ENCODE measurements around the gene MID1IP1.

The MID1IP1 gene

DNA sequence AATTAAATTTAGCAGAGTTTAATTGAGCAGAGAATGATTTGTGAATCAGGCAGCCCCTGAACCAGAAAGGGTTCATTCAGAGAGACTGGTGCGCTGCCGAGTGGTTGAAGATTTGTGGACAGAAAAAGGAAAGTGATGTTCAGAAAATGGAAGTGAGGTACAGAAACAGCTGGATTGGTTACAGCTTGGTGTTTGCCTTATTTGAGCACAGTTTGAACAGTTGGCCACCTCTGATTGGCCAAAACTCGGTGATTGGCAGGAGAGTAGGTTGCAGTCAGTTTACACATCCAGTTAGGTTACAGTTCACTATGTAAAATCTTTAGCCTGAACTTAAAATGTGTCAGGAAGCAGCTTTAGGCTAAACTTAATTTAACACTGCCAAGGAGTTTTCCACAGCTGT lies 14.9 kb downstream of the MID1IP1 start:
- Histone ChIP-seq H3K27ac (ENCODE audit: insufficient read depth, low read depth, low read length, poor library complexity, severe bottlenecking) (no peak overlapping the region), H3K27me3 (ENCODE audit: control insufficient read depth, insufficient read depth, low read length, poor library complexity, severe bottlenecking) (no peaks in the 10 kb centered on the region), H3K9me3 (ENCODE audit: control insufficient read depth, low read length) (no peaks in the 10 kb centered on the region), H3K4me3 (ENCODE audit: insufficient read depth, low read depth, low read length) (no peak overlapping the region), H3K36me3 (ENCODE audit: control insufficient read depth, insufficient read depth, low read length) (no peaks in the 10 kb centered on the region), H3K4me1 (ENCODE audit: control insufficient read depth, insufficient read depth, low read length) (no peaks in the 10 kb centered on the region)
- WGBS, 2 experiments = 96 to 100% methylated on average over 3 of the region's 3 CpGs

- Histone ChIP-seq H3K27ac (ENCODE audit: insufficient read depth, low read depth, low read length, poor library complexity, severe bottlenecking) (no peak overlapping the region), H3K4me3 (ENCODE audit: insufficient read depth, low read depth, low read length) (no peak overlapping the region), H3K9me3 (ENCODE audit: control insufficient read depth, low read length) (no peaks in the 10 kb centered on the region), H3K4me1 (ENCODE audit: control insufficient read depth, insufficient read depth, low read length) (no peaks in the 10 kb centered on the region), H3K27me3 (ENCODE audit: control insufficient read depth, insufficient read depth, low read length, poor library complexity, severe bottlenecking) (no peaks in the 10 kb centered on the region), H3K36me3 (ENCODE audit: control insufficient read depth, insufficient read depth, low read length) (no peaks in the 10 kb centered on the region)
- 91% methylated on average over 1 of the region's 2 CpGs; no CpG with 5 or more reads in 1 of the 2 experiments for WGBS, 2 experiments
These were observed 15.9 kb downstream of the MID1IP1 start for GRCh38 chrX:38817004-38817703.

GRCh38 chrX:38819163-38819562 lies 17.9 kb downstream of the MID1IP1 start:
- Histone ChIP-seq H3K27me3 (ENCODE audit: control insufficient read depth, insufficient read depth, low read length, poor library complexity, severe bottlenecking) (no peaks in the 10 kb centered on the region), H3K27ac (ENCODE audit: insufficient read depth, low read depth, low read length, poor library complexity, severe bottlenecking) (no peak overlapping the region), H3K36me3 (ENCODE audit: control insufficient read depth, insufficient read depth, low read length) (no peaks in the 10 kb centered on the region), H3K4me1 (ENCODE audit: control insufficient read depth, insufficient read depth, low read length) (no peaks in the 10 kb centered on the region), H3K4me3 (ENCODE audit: insufficient read depth, low read depth, low read length) (no peak overlapping the region), H3K9me3 (ENCODE audit: control insufficient read depth, low read length) (no peaks in the 10 kb centered on the region)
- 93 to 95% methylated on average over 1 of the region's 1 CpG for WGBS, 2 experiments

DNA sequence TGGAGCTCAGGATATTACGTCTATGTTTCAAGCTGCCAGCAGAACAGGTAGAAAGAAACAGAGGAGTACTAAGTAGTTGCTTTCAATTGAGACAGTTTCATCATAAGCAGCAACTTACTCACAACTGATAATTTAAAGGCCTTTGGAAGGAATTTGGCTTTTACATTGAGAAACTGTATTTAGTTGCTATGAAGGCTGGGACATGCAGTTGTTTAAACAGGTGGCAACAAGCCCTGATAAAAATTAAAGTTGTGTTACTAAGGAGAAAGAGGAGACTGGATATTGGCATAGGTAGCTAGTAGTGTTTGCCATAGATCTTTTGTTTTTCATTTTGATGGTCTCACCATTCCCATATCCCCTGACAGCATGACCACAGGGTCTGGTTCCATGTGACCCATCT lies 18.4 kb downstream of the MID1IP1 start:
- 71% methylated on average over 1 of the region's 1 CpG; no CpG with 5 or more reads in 1 of the 2 experiments for WGBS, 2 experiments
- no peak overlapping the region for H3K27ac ChIP-seq (ENCODE audit: insufficient read depth, low read depth, low read length, poor library complexity, severe bottlenecking)

GRCh38 chrX:38820751-38821150 lies 19.5 kb downstream of the MID1IP1 start:
- Histone ChIP-seq H3K27ac (ENCODE audit: insufficient read depth, low read depth, low read length, poor library complexity, severe bottlenecking) (no peak overlapping the region), H3K36me3 (ENCODE audit: control insufficient read depth, insufficient read depth, low read length) (no peaks in the 10 kb centered on the region), H3K4me3 (ENCODE audit: insufficient read depth, low read depth, low read length) (no peak overlapping the region), H3K9me3 (ENCODE audit: control insufficient read depth, low read length) (no peaks in the 10 kb centered on the region), H3K27me3 (ENCODE audit: control insufficient read depth, insufficient read depth, low read length, poor library complexity, severe bottlenecking) (no peaks in the 10 kb centered on the region), H3K4me1 (ENCODE audit: control insufficient read depth, insufficient read depth, low read length) (no peaks in the 10 kb centered on the region)
- 96 to 100% methylated on average over 2 of the region's 2 CpGs for WGBS, 2 experiments

More for the DNA sequence above, 18.4 kb downstream of the MID1IP1 start:
- Histone ChIP-seq H3K27me3 (ENCODE audit: control insufficient read depth, insufficient read depth, low read length, poor library complexity, severe bottlenecking) (no peaks in the 10 kb centered on the region), H3K9me3 (ENCODE audit: control insufficient read depth, low read length) (no peaks in the 10 kb centered on the region), H3K36me3 (ENCODE audit: control insufficient read depth, insufficient read depth, low read length) (no peaks in the 10 kb centered on the region), H3K4me1 (ENCODE audit: control insufficient read depth, insufficient read depth, low read length) (no peaks in the 10 kb centered on the region), H3K4me3 (ENCODE audit: insufficient read depth, low read depth, low read length) (no peak overlapping the region)

DNA sequence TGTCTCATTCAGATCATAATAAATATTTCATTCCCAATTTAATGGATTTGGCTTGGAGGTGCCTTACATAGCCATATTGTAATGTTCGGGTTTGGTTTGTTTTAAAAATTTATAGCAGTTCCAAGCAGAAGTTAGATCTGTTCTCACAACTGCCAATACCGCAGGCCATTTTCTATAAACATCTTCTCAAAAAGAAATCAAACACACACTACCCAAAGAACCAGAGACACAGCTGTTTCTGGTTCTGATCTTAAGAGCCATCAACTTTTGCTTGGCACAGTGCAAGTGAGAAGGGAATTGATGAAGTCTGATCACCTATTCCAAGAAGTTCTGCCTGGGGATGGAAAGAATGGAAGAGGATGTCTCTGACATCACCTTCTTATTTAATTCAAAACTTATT lies 22.9 kb downstream of the MID1IP1 start:
- no peaks in the 10 kb centered on the region for H3K4me1 ChIP-seq (ENCODE audit: control insufficient read depth, insufficient read depth, low read length)
- 91% methylated on average over 2 of the region's 2 CpGs; no CpG with 5 or more reads in 1 of the 2 experiments for WGBS, 2 experiments
- no peaks in the 10 kb centered on the region for H3K36me3 ChIP-seq (ENCODE audit: control insufficient read depth, insufficient read depth, low read length)

GRCh38 chrX:38831949-38832348 lies 30.7 kb downstream of the MID1IP1 start:
- H3K27ac ChIP-seq (ENCODE audit: insufficient read depth, low read depth, low read length, poor library complexity, severe bottlenecking) = no peak overlapping the region
- no peaks in the 10 kb centered on the region for H3K27me3 ChIP-seq (ENCODE audit: control insufficient read depth, insufficient read depth, low read length, poor library complexity, severe bottlenecking)
- H3K9me3 ChIP-seq (ENCODE audit: control insufficient read depth, low read length) = no peaks in the 10 kb centered on the region
- no peaks in the 10 kb centered on the region for H3K36me3 ChIP-seq (ENCODE audit: control insufficient read depth, insufficient read depth, low read length)
- WGBS, 2 experiments = 100% methylated on average over 1 of the region's 2 CpGs; no CpG with 5 or more reads in 1 of the 2 experiments
- H3K4me3 ChIP-seq (ENCODE audit: insufficient read depth, low read depth, low read length) = no peak overlapping the region
- H3K4me1 ChIP-seq (ENCODE audit: control insufficient read depth, insufficient read depth, low read length) = no peaks in the 10 kb centered on the region

More for the DNA sequence above, 22.9 kb downstream of the MID1IP1 start:
- Histone ChIP-seq H3K27ac (ENCODE audit: insufficient read depth, low read depth, low read length, poor library complexity, severe bottlenecking) (no peak overlapping the region), H3K9me3 (ENCODE audit: control insufficient read depth, low read length) (no peaks in the 10 kb centered on the region), H3K27me3 (ENCODE audit: control insufficient read depth, insufficient read depth, low read length, poor library complexity, severe bottlenecking) (no peaks in the 10 kb centered on the region), H3K4me3 (ENCODE audit: insufficient read depth, low read depth, low read length) (no peak overlapping the region)

GRCh38 chrX:38837389-38837788 lies 36.1 kb downstream of the MID1IP1 start:
- Histone ChIP-seq H3K27me3 (ENCODE audit: control insufficient read depth, insufficient read depth, low read length, poor library complexity, severe bottlenecking) (no peaks in the 10 kb centered on the region), H3K9me3 (ENCODE audit: control insufficient read depth, low read length) (no peaks in the 10 kb centered on the region), H3K27ac (ENCODE audit: insufficient read depth, low read depth, low read length, poor library complexity, severe bottlenecking) (no peak overlapping the region), H3K36me3 (ENCODE audit: control insufficient read depth, insufficient read depth, low read length) (no peaks in the 10 kb centered on the region), H3K4me3 (ENCODE audit: insufficient read depth, low read depth, low read length) (no peak overlapping the region), H3K4me1 (ENCODE audit: control insufficient read depth, insufficient read depth, low read length) (no peaks in the 10 kb centered on the region)
- 98 to 100% methylated on average over 1 to 2 of the region's 2 CpGs for WGBS, 2 experiments

DNA sequence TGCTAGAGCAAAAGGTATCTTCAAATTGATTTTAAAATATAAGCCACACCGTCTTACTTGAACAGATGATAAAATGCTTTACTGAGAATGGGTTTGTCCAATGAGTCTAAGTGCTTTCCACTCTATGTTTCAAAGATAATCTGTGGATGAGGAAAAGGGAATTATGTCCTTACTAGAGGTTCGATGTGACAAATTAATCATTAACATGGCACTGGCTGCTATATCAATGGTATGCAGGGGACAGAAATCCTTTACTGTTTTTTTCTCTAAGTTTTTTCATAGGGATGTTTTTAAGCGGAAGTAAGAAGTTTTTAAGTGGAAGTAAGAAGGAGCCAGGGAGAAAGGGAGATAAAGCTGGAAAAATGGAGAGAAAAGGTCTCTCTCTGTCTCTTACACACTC lies 38.0 kb downstream of the MID1IP1 start:
- Histone ChIP-seq H3K27me3 (ENCODE audit: control insufficient read depth, insufficient read depth, low read length, poor library complexity, severe bottlenecking) (no peaks in the 10 kb centered on the region), H3K4me1 (ENCODE audit: control insufficient read depth, insufficient read depth, low read length) (no peaks in the 10 kb centered on the region), H3K36me3 (ENCODE audit: control insufficient read depth, insufficient read depth, low read length) (no peaks in the 10 kb centered on the region), H3K4me3 (ENCODE audit: insufficient read depth, low read depth, low read length) (no peak overlapping the region), H3K27ac (ENCODE audit: insufficient read depth, low read depth, low read length, poor library complexity, severe bottlenecking) (no peak overlapping the region), H3K9me3 (ENCODE audit: control insufficient read depth, low read length) (no peaks in the 10 kb centered on the region)
- 95 to 100% methylated on average over 1 to 2 of the region's 3 CpGs for WGBS, 2 experiments

DNA sequence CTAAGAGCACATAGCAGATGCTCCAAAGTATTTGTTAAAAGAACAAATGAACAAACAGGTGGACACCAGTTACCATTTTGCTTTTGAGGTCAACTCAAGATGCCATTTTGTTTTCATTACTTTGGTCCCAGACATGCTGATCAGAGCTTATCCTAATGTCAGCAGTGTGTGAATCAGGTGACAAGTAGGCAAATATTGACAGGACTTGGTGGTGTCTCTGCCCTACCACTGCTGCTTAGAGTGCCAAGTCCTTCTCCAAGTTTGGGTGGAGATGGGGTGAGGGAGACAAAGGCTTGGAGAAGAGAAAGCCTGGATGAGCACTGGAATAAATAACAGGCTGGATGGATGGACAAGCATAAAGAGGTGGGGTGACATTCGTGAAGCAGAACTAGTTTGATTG lies 38.7 kb downstream of the MID1IP1 start:
- H3K4me1 ChIP-seq (ENCODE audit: control insufficient read depth, insufficient read depth, low read length) = no peaks in the 10 kb centered on the region
- no peaks in the 10 kb centered on the region for H3K27me3 ChIP-seq (ENCODE audit: control insufficient read depth, insufficient read depth, low read length, poor library complexity, severe bottlenecking)
- WGBS, 2 experiments = 81 to 100% methylated on average over 1 of the region's 1 CpG
- no peaks in the 10 kb centered on the region for H3K9me3 ChIP-seq (ENCODE audit: control insufficient read depth, low read length)
- H3K36me3 ChIP-seq (ENCODE audit: control insufficient read depth, insufficient read depth, low read length) = no peaks in the 10 kb centered on the region
- no peak overlapping the region for H3K27ac ChIP-seq (ENCODE audit: insufficient read depth, low read depth, low read length, poor library complexity, severe bottlenecking)
- no peak overlapping the region for H3K4me3 ChIP-seq (ENCODE audit: insufficient read depth, low read depth, low read length)
